OCI-M2 (cell line): ENCODE results near the gene APBA2.

Source experiments
- DNase-seq: peaks from one replicate; lab custom pipeline; 2025; ENCODE audit not compliant: unreplicated experiment; lab: John Stamatoyannopoulos, UW

The APBA2 gene

GRCh38 chr15:29054171-29055045 is 168.6 kb downstream of the APBA2 start:
- no peak for DNase-seq

GRCh38 chr15:29055876-29056275 is 170.1 kb downstream of the APBA2 start:
- DNase-seq = no peak

- DNase-seq = no peak
Observed at GRCh38 chr15:29056839-29057450, 171.2 kb downstream of the APBA2 start.

GRCh38 chr15:29057856-29058255 is 172.1 kb downstream of the APBA2 start:
- no peak for DNase-seq

- no peak for DNase-seq
Observed at GRCh38 chr15:29058903-29059539, 173.2 kb downstream of the APBA2 start.

GRCh38 chr15:29059871-29060640 is 174.3 kb downstream of the APBA2 start:
- no peak for DNase-seq

GRCh38 chr15:29061746-29062145 is 176.0 kb downstream of the APBA2 start:
- DNase-seq = no peak

- no peak for DNase-seq
Observed at GRCh38 chr15:29062179-29062591, 176.4 kb downstream of the APBA2 start.

GRCh38 chr15:29062626-29063025 is 176.9 kb downstream of the APBA2 start:
- no peak for DNase-seq

- no peak for DNase-seq
Observed at GRCh38 chr15:29063646-29064045, 177.9 kb downstream of the APBA2 start.

- no peak for DNase-seq
Observed at GRCh38 chr15:29064290-29064689, 178.5 kb downstream of the APBA2 start.

- DNase-seq = no peak
Observed at GRCh38 chr15:29064731-29065130, 179.0 kb downstream of the APBA2 start.

GRCh38 chr15:29065571-29065970 is 179.8 kb downstream of the APBA2 start:
- DNase-seq = no peak

GRCh38 chr15:29066310-29066709 is 180.5 kb downstream of the APBA2 start:
- no peak for DNase-seq

- DNase-seq = no peak
Observed at GRCh38 chr15:29066838-29067237, 181.1 kb downstream of the APBA2 start.

- DNase-seq = no peak
Observed at GRCh38 chr15:29067949-29068348, 182.2 kb downstream of the APBA2 start.

GRCh38 chr15:29070471-29071231 is 184.9 kb downstream of the APBA2 start:
- no peak for DNase-seq

- DNase-seq = no peak
Observed at GRCh38 chr15:29071232-29071881, 185.6 kb downstream of the APBA2 start.

- DNase-seq = no peak
Observed at GRCh38 chr15:29071882-29072273, 186.1 kb downstream of the APBA2 start.

GRCh38 chr15:29072444-29072843 is 186.7 kb downstream of the APBA2 start:
- no peak for DNase-seq
